Measurements from ENCODE around the gene ARL16.

ARL16 gene

DNA sequence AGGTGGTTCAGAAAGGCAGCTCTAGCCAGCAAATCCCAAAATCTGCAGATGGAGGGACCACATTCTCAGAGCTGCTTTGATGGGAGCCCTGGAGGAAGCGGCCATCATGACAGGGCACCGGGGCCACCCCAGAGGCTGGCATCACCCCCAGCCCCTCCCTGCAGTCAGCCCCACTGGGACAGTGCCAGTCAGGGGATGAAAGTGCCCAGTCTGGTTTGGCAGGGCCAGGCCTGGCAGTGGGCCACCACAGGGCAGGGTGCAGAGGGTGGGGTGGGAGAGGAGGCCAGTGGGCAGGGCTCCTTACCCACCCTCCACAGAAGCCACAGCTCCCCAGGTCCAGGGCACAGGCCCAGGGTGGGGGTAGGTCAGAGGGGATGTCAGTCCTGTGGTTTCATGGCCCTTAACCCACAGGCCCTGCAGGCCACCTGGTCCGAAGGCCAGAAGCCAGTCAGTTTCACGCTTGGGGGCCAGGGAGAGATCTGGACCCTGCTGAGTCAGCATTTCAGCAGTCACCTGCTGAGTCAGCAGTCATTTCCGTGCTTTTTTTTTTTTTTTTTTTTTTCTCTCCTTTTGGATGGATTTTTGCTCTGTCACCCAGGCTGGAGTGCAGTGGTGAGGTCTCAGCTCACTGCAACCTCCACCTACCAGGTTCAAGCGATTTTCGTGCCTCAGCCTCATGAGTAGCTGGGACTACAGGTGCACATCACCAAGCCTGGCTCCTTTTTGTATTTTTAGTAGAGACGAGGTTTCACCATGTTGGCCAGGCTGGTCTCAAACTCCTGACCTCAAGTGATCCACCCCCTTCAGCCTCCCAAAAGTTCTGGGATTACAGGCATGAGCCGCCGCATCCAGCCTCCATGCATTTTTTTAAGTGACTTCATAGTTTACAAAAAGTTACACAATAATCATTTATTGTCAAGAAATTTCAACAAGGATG is 38.9 kb upstream of the ARL16 start:
- no peak overlapping the region for H3K4me3 ChIP-seq (ENCODE audit: low read depth, low read length)
- in situ Hi-C loops (cut with HindIII; ENCODE audit: low pct_ligation_motif_present, low sequenced_read_pairs), result no loop called here
- no peaks in the 10 kb centered on the region for H3K36me3 ChIP-seq (replicated peaks)
- TF ChIP-seq, protein P1, sequence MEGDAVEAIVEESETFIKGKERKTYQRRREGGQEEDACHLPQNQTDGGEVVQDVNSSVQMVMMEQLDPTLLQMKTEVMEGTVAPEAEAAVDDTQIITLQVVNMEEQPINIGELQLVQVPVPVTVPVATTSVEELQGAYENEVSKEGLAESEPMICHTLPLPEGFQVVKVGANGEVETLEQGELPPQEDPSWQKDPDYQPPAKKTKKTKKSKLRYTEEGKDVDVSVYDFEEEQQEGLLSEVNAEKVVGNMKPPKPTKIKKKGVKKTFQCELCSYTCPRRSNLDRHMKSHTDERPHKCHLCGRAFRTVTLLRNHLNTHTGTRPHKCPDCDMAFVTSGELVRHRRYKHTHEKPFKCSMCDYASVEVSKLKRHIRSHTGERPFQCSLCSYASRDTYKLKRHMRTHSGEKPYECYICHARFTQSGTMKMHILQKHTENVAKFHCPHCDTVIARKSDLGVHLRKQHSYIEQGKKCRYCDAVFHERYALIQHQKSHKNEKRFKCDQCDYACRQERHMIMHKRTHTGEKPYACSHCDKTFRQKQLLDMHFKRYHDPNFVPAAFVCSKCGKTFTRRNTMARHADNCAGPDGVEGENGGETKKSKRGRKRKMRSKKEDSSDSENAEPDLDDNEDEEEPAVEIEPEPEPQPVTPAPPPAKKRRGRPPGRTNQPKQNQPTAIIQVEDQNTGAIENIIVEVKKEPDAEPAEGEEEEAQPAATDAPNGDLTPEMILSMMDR (IDR thresholded peaks at IDR 0.05; ENCODE audit: low read depth, low read length, missing control alignments), result no peak
- no peaks in the 10 kb centered on the region for H3K27me3 ChIP-seq (replicated peaks)
- no peak for DNase-seq
- no peak overlapping the region for H3K27ac ChIP-seq

DNA sequence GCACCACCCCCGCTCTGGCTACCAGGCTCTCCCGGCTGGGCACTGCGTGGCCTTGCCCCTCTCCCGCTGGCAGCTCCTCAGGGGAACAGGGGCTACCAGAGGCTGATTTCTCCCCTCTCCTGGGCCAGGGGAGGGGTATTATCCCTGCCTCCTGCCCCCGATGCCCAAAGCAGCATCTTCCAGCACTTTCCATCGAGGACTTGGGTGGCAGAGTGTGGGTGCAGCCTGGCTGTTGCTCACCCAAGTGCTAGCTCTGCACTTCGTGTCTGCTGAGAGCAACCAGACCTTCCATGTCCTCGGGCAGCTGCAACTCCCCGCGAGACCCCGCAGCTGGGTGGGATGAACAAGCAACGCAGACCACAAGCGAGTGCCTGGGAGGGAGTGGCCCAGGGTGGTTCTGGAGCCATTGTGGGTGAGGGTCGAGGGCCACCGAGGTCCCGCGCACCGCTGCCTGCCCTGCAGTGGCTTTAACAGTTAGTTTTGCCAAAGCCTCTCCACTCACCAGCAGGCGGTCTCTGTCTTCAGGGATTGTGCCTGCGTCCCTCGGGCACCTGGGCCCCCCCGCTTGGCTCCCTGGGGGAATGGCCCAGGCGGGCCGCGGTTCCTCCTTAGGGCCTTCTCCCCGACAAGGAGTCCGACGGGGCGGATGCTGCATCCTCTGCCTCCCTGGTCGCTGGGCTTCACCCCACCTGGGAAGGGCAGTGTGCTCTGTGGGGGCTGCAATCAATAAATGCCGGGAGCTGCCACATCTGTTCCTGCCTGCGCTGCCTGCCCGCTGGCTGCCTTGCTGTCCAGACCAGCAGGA is 36.9 kb upstream of the ARL16 start:
- H3K36me3 ChIP-seq (replicated peaks), result no peaks in the 10 kb centered on the region
- H3K27me3 ChIP-seq (replicated peaks), result no peaks in the 10 kb centered on the region

DNA sequence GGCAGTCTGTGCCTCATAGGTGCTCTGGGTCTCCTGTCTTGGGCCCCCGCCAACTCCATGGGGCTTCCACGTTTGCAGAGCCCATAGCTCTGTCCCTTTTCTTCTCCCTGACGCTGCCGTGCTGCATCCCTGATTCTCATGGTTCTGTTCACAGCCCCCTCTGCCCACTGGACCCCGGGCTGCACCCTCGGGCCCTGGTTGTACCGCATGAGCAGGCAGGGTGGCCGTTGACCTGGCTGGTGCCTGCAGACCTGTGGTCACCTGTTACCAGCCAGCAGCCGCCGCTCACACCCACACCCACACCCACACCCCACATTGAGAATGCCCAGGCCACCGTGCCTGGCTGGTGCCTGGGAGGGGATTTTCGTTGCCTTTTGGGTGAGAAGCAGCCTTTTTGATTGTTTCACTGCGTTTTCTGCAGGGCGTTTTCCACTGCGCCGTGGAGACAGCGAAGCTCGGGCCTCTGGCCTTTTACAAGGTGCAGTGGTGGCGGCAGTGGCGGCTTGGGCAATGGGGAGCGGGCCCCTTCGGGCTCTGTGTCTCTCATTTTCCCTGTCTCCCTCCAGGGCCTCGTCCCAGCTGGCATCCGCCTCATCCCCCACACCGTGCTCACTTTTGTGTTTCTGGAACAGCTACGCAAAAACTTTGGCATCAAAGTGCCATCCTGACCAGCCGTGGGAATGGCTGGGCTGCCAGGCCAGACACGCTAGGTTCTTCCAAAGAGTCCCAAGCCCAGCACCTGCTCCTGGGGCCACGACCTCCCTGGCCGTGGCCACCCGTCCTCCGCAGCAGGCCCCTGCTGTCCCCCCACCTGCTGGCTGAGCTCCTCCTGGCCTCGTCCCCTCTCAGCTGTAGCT is 36.0 kb upstream of the ARL16 start:
- no peak overlapping the region for H3K27ac ChIP-seq
- in situ Hi-C loops (cut with HindIII; ENCODE audit: low pct_ligation_motif_present, low sequenced_read_pairs), result no loop called here
- H3K27me3 ChIP-seq (replicated peaks), result no peaks in the 10 kb centered on the region
- H3K36me3 ChIP-seq (replicated peaks), result no peaks in the 10 kb centered on the region
- TF ChIP-seq, protein P1 (IDR thresholded peaks at IDR 0.05; ENCODE audit: low read depth, low read length, missing control alignments), result no peak
- DNase-seq, result no peak
- no peak overlapping the region for H3K4me3 ChIP-seq (ENCODE audit: low read depth, low read length)

More for the DNA sequence above, 36.9 kb upstream of the ARL16 start:
- Histone ChIP-seq H3K27ac (no peak overlapping the region), H3K4me3 (ENCODE audit: low read depth, low read length) (no peak overlapping the region)
- no peak for DNase-seq
- in situ Hi-C loops (cut with HindIII; ENCODE audit: low pct_ligation_motif_present, low sequenced_read_pairs), result no loop called here
- TF ChIP-seq, protein P1 (IDR thresholded peaks at IDR 0.05; ENCODE audit: low read depth, low read length, missing control alignments), result no peak

DNA sequence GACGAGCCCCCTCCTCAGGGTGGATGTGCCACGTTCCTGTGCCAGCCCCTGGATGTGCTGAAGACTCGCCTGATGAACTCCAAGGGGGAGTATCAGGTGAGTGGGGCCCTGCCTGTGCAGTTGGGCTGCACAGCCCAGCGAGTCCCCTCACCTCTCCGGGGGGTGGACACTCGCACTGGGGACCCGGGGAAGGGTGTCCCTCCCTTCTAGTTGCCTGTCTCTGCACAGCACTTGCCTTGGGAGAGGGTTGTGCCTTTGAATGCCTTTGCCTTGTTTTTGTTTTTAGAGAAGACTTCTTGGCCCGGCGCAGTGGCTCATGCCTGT is 34.1 kb upstream of the ARL16 start:
- no peak overlapping the region for H3K4me3 ChIP-seq (ENCODE audit: low read depth, low read length)
- in situ Hi-C loops (cut with HindIII; ENCODE audit: low pct_ligation_motif_present, low sequenced_read_pairs), result no loop called here
- TF ChIP-seq, protein P1 (IDR thresholded peaks at IDR 0.05; ENCODE audit: low read depth, low read length, missing control alignments), result no peak

DNA sequence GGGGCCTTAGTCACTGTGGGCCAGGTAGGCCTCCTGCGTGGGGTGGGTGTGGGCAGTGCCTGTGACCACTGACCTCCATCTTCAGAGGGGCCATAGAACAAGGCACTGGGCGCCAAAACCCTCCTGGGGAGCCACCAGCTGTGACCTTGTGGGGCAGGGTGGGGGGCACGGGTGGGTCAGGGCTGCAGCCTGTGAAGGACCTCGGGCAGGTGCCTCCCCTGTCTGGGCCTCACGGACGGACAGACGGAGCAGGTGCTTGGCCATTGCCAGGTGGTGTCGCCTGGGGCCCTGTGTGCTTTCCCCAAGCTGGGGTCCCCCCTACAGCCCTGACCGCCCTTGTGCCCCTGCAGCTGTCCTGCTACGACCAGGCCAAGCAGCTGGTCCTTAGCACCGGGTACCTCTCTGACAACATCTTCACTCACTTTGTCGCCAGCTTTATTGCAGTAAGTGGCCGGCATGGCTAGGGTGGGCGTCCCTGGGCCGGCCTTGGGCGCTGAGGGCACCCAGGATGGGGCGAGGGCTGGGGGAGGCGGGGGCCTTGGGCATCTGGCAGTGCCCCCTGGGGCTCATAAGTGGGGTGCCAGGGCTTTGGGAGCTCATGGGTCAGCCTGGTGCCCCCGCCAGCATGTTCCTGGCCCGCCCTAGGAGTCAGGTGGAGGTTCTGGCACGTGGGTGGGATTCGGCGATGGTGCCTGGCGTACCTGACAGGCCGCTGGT is 33.6 kb upstream of the ARL16 start:
- Histone ChIP-seq H3K27me3 (replicated peaks) (no peaks in the 10 kb centered on the region), H3K4me3 (ENCODE audit: low read depth, low read length) (no peak overlapping the region), H3K27ac (no peak overlapping the region), H3K36me3 (replicated peaks) (no peaks in the 10 kb centered on the region)
- TF ChIP-seq, protein P1 (IDR thresholded peaks at IDR 0.05; ENCODE audit: low read depth, low read length, missing control alignments), result no peak
- no peak for DNase-seq
- in situ Hi-C loops (cut with HindIII; ENCODE audit: low pct_ligation_motif_present, low sequenced_read_pairs), result no loop called here

More for the DNA sequence above, 34.1 kb upstream of the ARL16 start:
- no peaks in the 10 kb centered on the region for H3K27me3 ChIP-seq (replicated peaks)
- H3K27ac ChIP-seq, result no peak overlapping the region
- H3K36me3 ChIP-seq (replicated peaks), result no peaks in the 10 kb centered on the region
- DNase-seq, result no peak

Data from brain microvascular endothelial cell (primary cell).